HG02973 (cell line): ENCODE measurements around the gene FAM180A.
"Not testable (repeated sequence)": the region's sequence is repeated elsewhere in the genome, so short reads cannot be mapped to it uniquely, and the experiment has no call there.

Source experiments
- ATAC-seq: cut with Tn5 transposase; IDR thresholded peaks from one replicate; pipeline ENCODE4 v1.9.1; 2021; ENCODE audit warnings: moderate library complexity; ENCODE audit not compliant: unreplicated experiment

FAM180A gene

GRCh38 chr7:135742371-135742770 is 6.2 kb downstream of the FAM180A start:
- no peak for ATAC-seq

DNA sequence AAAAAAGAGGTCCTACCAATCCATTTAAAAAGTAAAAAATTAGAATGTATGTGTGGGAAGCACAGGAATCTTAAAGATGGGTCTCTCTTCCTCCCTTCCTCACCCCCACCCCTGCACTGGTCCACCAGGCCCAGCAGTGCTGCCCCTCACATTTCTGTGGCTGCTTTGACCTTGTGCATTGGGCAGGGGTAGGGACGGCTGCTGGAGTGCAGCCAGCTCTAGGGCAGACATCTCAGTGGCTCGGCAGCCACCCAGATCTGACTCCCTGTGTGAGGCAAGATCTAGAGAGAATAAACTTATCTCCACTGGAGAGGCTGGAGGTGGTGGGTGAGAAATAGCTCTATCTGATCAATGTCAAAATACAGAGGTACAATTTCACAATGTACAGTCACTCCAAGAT is 6.7 kb downstream of the FAM180A start:
- no peak for ATAC-seq

- no peak for ATAC-seq
Measured at GRCh38 chr7:135740889-135741288, 7.7 kb downstream of the FAM180A start.

DNA sequence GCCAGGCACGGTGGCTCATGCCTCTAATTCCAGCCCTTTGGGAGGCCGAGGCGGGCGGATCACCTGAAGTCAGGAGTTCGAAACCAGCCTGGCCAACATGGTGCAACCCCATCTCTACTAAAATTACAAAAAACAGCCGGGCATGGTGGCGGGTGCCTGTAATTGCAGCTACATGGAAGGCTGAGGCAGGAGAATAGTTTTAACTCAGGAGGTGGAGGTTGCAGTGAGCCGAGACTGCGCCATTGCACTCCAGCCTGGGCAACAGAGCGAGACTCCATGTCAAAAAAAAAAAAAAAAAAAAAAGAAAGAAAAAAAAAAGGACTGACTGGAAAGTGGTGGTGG is 11.3 kb downstream of the FAM180A start:
- not testable (repeated sequence) for ATAC-seq

- ATAC-seq, result no peak
Measured at GRCh38 chr7:135736586-135737305, 11.9 kb downstream of the FAM180A start.

- no peak for ATAC-seq
Measured at GRCh38 chr7:135734343-135734689, 14.3 kb downstream of the FAM180A start.

- no peak for ATAC-seq
Measured at GRCh38 chr7:135733603-135734342, 14.8 kb downstream of the FAM180A start.

- ATAC-seq, result no peak
Measured at GRCh38 chr7:135731131-135731530, 17.5 kb downstream of the FAM180A start.

GRCh38 chr7:135729230-135729629 is 19.4 kb downstream of the FAM180A start:
- no peak for ATAC-seq

GRCh38 chr7:135728136-135728669 is 20.4 kb downstream of the FAM180A start, which contains the start of gene SLC13A4:
SLC13A4 (minus strand) TSS chr7:135728186; CDS start chr7:135727496, 690 bp downstream.
- no peak for ATAC-seq

- no peak for ATAC-seq
Measured at GRCh38 chr7:135726911-135727673, 21.5 kb downstream of the FAM180A start.

- no peak for ATAC-seq
Measured at GRCh38 chr7:135726276-135726788, 22.3 kb downstream of the FAM180A start.

DNA sequence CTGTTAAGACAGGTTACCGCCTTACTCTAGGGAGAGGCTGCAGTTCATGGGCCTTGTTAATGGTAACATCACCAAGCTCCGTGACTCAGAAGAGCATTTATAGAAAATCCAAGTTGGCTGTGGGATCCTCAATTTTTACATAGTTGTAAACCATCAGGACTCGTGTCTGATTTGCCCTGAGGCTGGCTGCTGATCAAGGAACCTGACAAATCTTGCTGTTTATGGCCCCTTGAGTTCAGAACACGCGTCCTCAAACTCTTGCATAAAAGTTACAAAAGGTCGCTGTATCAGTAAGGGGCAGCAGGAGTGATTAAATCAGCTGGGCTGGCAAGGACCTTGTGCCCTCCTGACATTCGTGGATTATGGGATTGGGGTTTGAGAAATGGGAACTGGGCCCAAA is 25.2 kb downstream of the FAM180A start:
- no peak for ATAC-seq

DNA sequence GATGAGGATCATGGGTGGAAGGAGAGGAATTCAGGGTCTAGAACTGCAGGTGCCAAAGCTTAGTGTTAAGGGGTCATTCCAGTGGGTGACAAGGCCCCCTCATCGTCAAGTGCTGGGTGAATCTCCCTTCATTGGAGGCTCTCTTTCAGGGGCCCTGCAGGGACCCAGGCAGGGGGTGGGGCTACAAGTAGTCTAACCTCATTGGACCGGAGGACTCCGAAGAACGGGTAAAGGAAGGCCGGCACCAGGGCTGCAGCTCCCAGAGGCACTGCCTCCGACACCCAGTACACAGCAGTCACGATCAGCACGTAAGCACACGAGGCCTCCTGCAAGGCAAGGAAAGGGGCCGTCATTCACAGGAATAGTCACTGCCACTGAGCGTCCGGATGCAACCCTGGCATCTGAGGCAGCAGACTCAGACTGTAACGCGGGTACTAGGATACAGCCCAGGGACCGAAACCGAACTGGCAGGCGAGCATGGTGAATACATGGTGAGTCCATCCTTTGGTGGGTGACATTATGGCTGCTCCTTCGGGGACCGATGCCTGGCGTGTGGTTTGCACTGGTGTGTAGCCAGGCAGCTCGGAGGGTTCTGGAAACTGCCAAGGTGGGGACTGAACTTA is 27.3 kb downstream of the FAM180A start:
- no peak for ATAC-seq

DNA sequence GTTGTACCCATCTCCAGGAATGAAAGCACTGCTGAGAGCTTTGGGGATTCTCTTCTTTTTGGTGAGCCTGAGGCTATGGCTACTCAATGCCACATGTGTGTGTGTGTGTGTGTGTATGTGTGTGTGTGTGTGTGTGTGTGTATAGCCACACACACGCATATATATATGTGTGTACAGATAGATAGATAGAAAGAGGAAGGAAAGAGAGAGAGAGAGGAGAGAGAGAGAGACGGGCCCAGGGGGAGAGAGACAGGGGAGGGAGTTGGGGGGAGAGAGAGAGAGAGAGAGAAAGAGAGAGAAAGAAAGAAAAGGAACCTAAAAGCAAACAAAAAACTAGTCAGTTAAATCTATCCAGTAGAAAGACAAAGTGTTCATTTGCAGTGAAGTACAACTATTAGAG is 28.9 kb downstream of the FAM180A start:
- no peak for ATAC-seq

DNA sequence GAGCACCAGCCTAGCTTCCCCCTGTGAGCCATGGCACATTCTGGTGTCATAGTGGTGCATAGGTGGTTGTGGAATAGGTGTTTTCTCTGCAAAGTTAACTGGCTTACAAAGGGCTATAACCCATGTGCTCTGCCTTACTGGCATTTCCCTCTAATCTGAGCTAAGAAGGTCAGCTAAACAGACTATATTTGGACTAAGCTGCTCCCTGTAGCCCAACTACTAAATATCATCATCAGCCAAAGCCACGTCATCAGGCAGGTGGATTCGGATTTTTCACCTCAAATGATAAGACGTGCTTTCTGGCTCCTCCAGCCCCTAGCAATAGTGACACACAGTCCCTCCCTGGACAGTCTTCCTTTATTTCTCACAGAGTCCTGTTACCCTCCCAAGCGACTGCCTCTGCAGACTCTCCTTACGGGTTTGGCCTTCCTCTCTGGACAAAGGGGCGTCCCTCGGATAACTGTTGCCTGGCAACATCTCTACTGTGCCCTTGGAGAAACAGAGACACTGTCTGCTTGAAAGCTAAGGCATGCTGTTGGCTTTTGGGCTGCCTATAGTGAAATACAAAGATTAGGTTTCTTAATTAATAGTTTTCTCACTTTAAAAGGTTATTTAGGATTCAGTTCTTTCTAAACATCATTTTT is 29.7 kb downstream of the FAM180A start:
- no peak for ATAC-seq

GRCh38 chr7:135718219-135718618 is 30.4 kb downstream of the FAM180A start:
- no peak for ATAC-seq

DNA sequence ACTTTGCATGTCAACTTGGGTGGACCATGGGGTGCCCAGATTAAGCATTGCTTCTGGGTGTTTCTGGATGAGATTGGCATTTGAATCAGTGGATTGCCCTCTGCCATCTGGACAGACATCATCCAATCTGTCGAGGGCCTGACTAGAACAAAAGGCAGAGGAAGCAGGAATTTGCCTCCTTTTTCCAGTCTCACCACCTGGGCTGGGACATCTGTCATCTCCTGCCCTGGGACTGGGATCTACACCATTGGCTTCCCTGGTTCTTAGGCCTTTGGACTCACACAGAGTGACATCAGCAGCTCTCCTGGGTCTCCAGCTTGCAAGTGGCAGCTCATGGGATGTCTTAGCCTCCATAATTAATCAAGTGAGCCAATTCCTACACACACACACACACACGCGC is 30.9 kb downstream of the FAM180A start:
- no peak for ATAC-seq

DNA sequence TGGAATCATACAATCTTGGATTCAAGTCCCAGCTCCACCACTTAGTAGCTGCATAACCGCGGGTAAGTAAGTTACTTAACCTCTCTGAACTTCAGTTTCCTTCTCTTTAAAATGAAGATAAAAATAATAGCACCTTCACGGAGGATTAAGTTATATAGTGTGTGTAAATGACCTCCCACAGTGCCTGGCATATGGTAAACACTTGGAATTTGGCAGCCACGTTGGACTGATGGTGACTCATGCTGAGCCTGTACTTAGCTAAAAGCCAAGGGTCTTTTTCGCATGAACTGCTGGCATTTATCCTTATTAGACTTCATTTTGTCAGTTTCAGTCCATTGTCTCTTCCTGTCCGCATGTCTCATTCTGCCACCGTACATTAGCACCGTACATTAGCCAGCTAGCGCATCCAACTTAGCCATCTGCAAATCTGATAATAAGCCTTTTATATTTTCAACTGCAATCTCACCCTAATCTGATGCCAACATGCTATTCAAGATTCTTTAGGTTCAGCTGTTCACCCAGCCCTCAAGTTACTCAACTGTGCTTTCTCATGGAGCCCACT is 31.9 kb downstream of the FAM180A start:
- no peak for ATAC-seq

DNA sequence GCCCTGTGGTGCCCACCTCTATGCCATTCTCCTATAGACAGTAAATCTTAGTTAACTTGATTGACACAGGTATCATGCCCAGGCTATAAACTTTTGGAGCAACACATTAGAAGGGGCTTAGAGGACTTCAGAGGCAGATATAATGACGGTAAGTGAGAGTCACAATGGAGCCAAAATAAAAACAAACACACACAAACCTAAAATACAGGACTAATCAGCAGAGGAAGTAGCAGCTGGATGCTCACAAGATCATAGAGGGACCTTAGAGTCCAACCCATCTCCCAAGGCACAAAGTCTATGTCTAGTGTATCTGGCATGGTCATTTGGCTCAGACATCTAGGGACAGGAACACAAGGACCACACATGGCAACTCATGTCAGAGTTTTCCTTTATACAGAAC is 32.9 kb downstream of the FAM180A start:
- ATAC-seq, result no peak
